ENCODE measurements around the gene ANKUB1.

The ANKUB1 gene

GRCh38 chr3:149809699-149810098 lies 17.3 kb upstream of the ANKUB1 start:
- DNase-seq (ENCODE audit: low read depth in 2 of 2), result no peak

GRCh38 chr3:149808209-149808829 lies 16.0 kb upstream of the ANKUB1 start:
- DNase-seq (ENCODE audit: low read depth in 2 of 2), result no peak

- no peak for DNase-seq (ENCODE audit: low read depth in 2 of 2)
Observed at GRCh38 chr3:149806171-149806778, 13.9 kb upstream of the ANKUB1 start.

- no peak for DNase-seq (ENCODE audit: low read depth in 2 of 2)
Observed at GRCh38 chr3:149801639-149802038, 9.3 kb upstream of the ANKUB1 start.

- no peak for DNase-seq (ENCODE audit: low read depth in 2 of 2)
Observed at GRCh38 chr3:149801195-149801594, 8.8 kb upstream of the ANKUB1 start.

- DNase-seq (ENCODE audit: low read depth in 2 of 2), result no peak
Observed at GRCh38 chr3:149800693-149801092, 8.3 kb upstream of the ANKUB1 start.

GRCh38 chr3:149796026-149796425 lies 3.7 kb upstream of the ANKUB1 start:
- DNase-seq (ENCODE audit: low read depth in 2 of 2), result no peak

GRCh38 chr3:149790698-149791097 lies 1.7 kb downstream of the ANKUB1 start:
- DNase-seq (ENCODE audit: low read depth in 2 of 2), result no peak

- no peak for DNase-seq (ENCODE audit: low read depth in 2 of 2)
Observed at GRCh38 chr3:149790268-149790667, 2.1 kb downstream of the ANKUB1 start.

- DNase-seq (ENCODE audit: low read depth in 2 of 2), result no peak
Observed at GRCh38 chr3:149784064-149784704, 8.2 kb downstream of the ANKUB1 start.

- no peak for DNase-seq (ENCODE audit: low read depth in 2 of 2)
Observed at GRCh38 chr3:149783576-149783975, 8.8 kb downstream of the ANKUB1 start.

- no peak for DNase-seq (ENCODE audit: low read depth in 2 of 2)
Observed at GRCh38 chr3:149781741-149782140, 10.6 kb downstream of the ANKUB1 start.

- DNase-seq (ENCODE audit: low read depth in 2 of 2), result no peak
Observed at GRCh38 chr3:149781211-149781610, 11.1 kb downstream of the ANKUB1 start.

GRCh38 chr3:149777414-149778214 lies 14.7 kb downstream of the ANKUB1 start:
- DNase-seq (ENCODE audit: low read depth in 2 of 2), result no peak

- DNase-seq (ENCODE audit: low read depth in 2 of 2), result no peak
Observed at GRCh38 chr3:149776170-149776569, 16.2 kb downstream of the ANKUB1 start.

- DNase-seq (ENCODE audit: low read depth in 2 of 2), result no peak
Observed at GRCh38 chr3:149772861-149773260, 19.5 kb downstream of the ANKUB1 start.

GRCh38 chr3:149771652-149772271 lies 20.6 kb downstream of the ANKUB1 start:
- DNase-seq (ENCODE audit: low read depth in 2 of 2), result peak in 1 of 2 donors; percentile 10

- DNase-seq (ENCODE audit: low read depth in 2 of 2), result no peak
Observed at GRCh38 chr3:149770246-149770645, 22.1 kb downstream of the ANKUB1 start.

GRCh38 chr3:149768704-149769103 lies 23.6 kb downstream of the ANKUB1 start:
- DNase-seq (ENCODE audit: low read depth in 2 of 2), result no peak

- DNase-seq (ENCODE audit: low read depth in 2 of 2), result no peak
Observed at GRCh38 chr3:149767720-149768119, 24.6 kb downstream of the ANKUB1 start.

- DNase-seq (ENCODE audit: low read depth in 2 of 2), result no peak
Observed at GRCh38 chr3:149765762-149766334, 26.5 kb downstream of the ANKUB1 start.

GRCh38 chr3:149764302-149764701 lies 28.1 kb downstream of the ANKUB1 start:
- no peak for DNase-seq (ENCODE audit: low read depth in 2 of 2)
